Liver (tissue), 9 donors: Measurements from ENCODE around the gene TMEM212. TPM values are rescaled to one million over a fixed set of nuclear protein-coding genes. Genes with fewer than 3 reads are reported as not detected.

Experiments used
- DNase-seq: peaks from one replicate; pipeline ENCODE4 v3.0.0-alpha.2; 2017; ENCODE audit warnings: low spot score
- H3K27ac ChIP-seq, 2 donors: one replicate each; pipeline ENCODE4 v1.7.0; 2013; ENCODE audit warnings: inconsistent platforms in 2 of 2, low read length in 2 of 2, control low read depth in 1 of 2, low read depth in 1 of 2, mild to moderate bottlenecking in 1 of 2
- H3K27me3 ChIP-seq, 4 donors: one replicate each; pipeline versions ENCODE4 v1.6.1 to v1.7.0; 2013; ENCODE audit warnings: low read length in 3 of 4, inconsistent platforms in 1 of 4, mild to moderate bottlenecking in 1 of 4, moderate library complexity in 1 of 4; ENCODE audit not compliant: control insufficient read depth in 4 of 4, insufficient read depth in 4 of 4
- H3K36me3 ChIP-seq, 4 donors: one replicate each; pipeline versions ENCODE4 v1.6.1 to v1.7.0; 2013; ENCODE audit warnings: low read length in 3 of 4, mild to moderate bottlenecking in 3 of 4, low read depth in 1 of 4, moderate library complexity in 1 of 4; ENCODE audit not compliant: control insufficient read depth in 4 of 4, insufficient read depth in 3 of 4
- H3K4me1 ChIP-seq, 4 donors: one replicate each; pipeline versions ENCODE4 v1.6.1 to v1.7.0; 2013; ENCODE audit warnings: low read length in 3 of 4, mild to moderate bottlenecking in 3 of 4, moderate library complexity in 1 of 4; ENCODE audit not compliant: control insufficient read depth in 4 of 4, insufficient read depth in 4 of 4
- H3K4me3 ChIP-seq, 3 donors: one replicate each; pipeline versions ENCODE4 v1.6.1 to v1.7.0; 2013; ENCODE audit warnings: low read length in 3 of 3, control low read depth in 1 of 3, low read depth in 1 of 3, mild to moderate bottlenecking in 1 of 3
- H3K9ac ChIP-seq, 2 donors: one replicate each; pipeline ENCODE4 v1.7.0; 2013; ENCODE audit warnings: low read length in 2 of 2, mild to moderate bottlenecking in 2 of 2, moderate library complexity in 2 of 2, control low read depth in 1 of 2, low read depth in 1 of 2
- H3K9me3 ChIP-seq, 4 donors: one replicate each; pipeline versions ENCODE4 v1.6.1 to v1.7.0; 2013; ENCODE audit warnings: low read length in 3 of 4; ENCODE audit not compliant: control insufficient read depth in 4 of 4
- EGR1 ChIP-seq, 2 donors: IDR thresholded peaks; 2 replicates each; pipeline ENCODE4 v1.6.1; 2016 to 2018; ENCODE audit warnings: antibody characterized with exemption in 2 of 2, low read depth in 2 of 2
- FOXA2 ChIP-seq: IDR thresholded peaks from 2 replicates; pipeline ENCODE4 v1.6.1; 2016; ENCODE audit warnings: antibody characterized with exemption
- GABPA ChIP-seq, 2 donors: IDR thresholded peaks in 1 of 2; conservative IDR thresholded peaks in 1 of 2; 2 replicates each; pipeline ENCODE4 v1.6.1; 2016; ENCODE audit warnings: antibody characterized with exemption in 2 of 2, mild to moderate bottlenecking in 1 of 2, moderate library complexity in 1 of 2
- HNF4A ChIP-seq, 2 donors: conservative IDR thresholded peaks; 2 replicates each; pipeline ENCODE4 v1.6.1; 2016; ENCODE audit warnings: antibody characterized with exemption in 2 of 2, mild to moderate bottlenecking in 2 of 2
- HNF4G ChIP-seq: IDR thresholded peaks from 2 replicates; pipeline ENCODE4 v1.6.1; 2016; ENCODE audit warnings: antibody characterized with exemption
- JUND ChIP-seq, 2 donors: IDR thresholded peaks; 2 replicates each; pipeline ENCODE4 v1.6.1; 2016; ENCODE audit warnings: antibody characterized with exemption in 2 of 2
- NR2F2 ChIP-seq: IDR thresholded peaks from 2 replicates; pipeline ENCODE4 v1.6.1; 2016; ENCODE audit warnings: antibody characterized with exemption
- RAD21 ChIP-seq, 2 donors: IDR thresholded peaks; 2 replicates each; pipeline ENCODE4 v1.6.1; 2016; ENCODE audit warnings: antibody characterized with exemption in 2 of 2, mild to moderate bottlenecking in 2 of 2
- RXRA ChIP-seq, 2 donors: IDR thresholded peaks; 2 replicates each; pipeline ENCODE4 v1.6.1; 2017 to 2018; ENCODE audit warnings: antibody characterized with exemption in 2 of 2, mild to moderate bottlenecking in 1 of 2
- SP1 ChIP-seq: IDR thresholded peaks from 2 replicates; pipeline ENCODE4 v1.6.1; 2018; ENCODE audit warnings: antibody characterized with exemption, mild to moderate bottlenecking
- YY1 ChIP-seq: IDR thresholded peaks from 2 replicates; pipeline ENCODE4 v1.6.1; 2016; ENCODE audit warnings: antibody characterized with exemption, mild to moderate bottlenecking
- WGBS: extraction: QIAGEN DNeasy Blood & Tissue Kit; methylation state at CpG from one replicate; pipeline ENCODE4 v1.1.7; 2013; 5-methylcytosine and 5-hydroxymethylcytosine counted together
- polyA plus RNA-seq, 2 donors: library from polyadenylated mRNA; stranded (reverse) in 1 of 2; unstranded in 1 of 2; fragments of 200-250 nt in 1 of 2; fragments of >200 nt in 1 of 2; fragmentation: Nextera tagmentation in 1 of 2; extraction: Ambion mirVana in 1 of 2; gene quantifications; one replicate each; pipeline versions ENCODE4 v1.2.1 to v1.2.3, GENCODE V29; 2013 to 2015
- total RNA-seq, 2 donors: library from RNA; depleted of rRNA; stranded (reverse); fragments of >200 nt; gene quantifications; one replicate each; pipeline ENCODE4 v1.2.3, GENCODE V29; 2014
- TF ChIP-seq, protein P1 (sequence below): IDR thresholded peaks from 2 replicates; pipeline ENCODE4 v1.6.1; 2016; ENCODE audit warnings: antibody characterized with exemption
- TF ChIP-seq, protein P2 (sequence below): fragments of 150-350 bp; IDR thresholded peaks from 2 replicates; pipeline ENCODE4 v1.5.1; 2017; ENCODE audit warnings: improper control_type of control experiment, low read depth, low read length; ENCODE audit not compliant: missing input control
- TF ChIP-seq, protein P3 (sequence below): IDR thresholded peaks from 2 replicates; pipeline ENCODE4 v1.6.1; 2016; ENCODE audit warnings: antibody characterized with exemption
- TF ChIP-seq, protein P4 (sequence below): IDR thresholded peaks from 2 replicates; pipeline ENCODE4 v1.6.1; 2016; ENCODE audit warnings: antibody characterized with exemption, mild to moderate bottlenecking
- TF ChIP-seq, protein P5 (sequence below): IDR thresholded peaks from 2 replicates; pipeline ENCODE4 v1.6.1; 2016; ENCODE audit warnings: antibody characterized with exemption
- donor health status: healthy.
- donor health status: healthy.
- donor health status: healthy.
- donor health status: healthy.
- donor health status: healthy.

Gene TMEM212
- total and polyA plus RNA-seq, 4 donors: not detected

DNA sequence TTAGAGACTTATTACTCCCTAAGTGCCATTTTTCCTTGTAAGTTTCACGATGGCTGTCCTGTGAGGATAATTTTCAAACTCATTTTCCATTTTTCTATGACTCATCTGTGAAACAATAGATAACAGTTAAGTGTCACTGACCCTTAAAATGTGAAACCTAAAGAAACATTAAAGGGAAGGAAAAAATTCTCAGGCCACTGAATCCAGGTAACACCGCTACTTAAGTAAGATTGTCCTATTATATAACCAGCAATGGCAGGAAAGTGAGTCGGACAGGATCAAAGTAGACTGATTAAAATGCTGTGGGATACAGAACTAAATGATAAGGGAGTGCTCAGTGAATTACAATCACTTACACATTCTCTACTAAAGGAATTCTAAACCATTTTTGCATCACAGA, 45.3 kb upstream of the TMEM212 start (continued):
- TF ChIP-seq, protein P1, sequence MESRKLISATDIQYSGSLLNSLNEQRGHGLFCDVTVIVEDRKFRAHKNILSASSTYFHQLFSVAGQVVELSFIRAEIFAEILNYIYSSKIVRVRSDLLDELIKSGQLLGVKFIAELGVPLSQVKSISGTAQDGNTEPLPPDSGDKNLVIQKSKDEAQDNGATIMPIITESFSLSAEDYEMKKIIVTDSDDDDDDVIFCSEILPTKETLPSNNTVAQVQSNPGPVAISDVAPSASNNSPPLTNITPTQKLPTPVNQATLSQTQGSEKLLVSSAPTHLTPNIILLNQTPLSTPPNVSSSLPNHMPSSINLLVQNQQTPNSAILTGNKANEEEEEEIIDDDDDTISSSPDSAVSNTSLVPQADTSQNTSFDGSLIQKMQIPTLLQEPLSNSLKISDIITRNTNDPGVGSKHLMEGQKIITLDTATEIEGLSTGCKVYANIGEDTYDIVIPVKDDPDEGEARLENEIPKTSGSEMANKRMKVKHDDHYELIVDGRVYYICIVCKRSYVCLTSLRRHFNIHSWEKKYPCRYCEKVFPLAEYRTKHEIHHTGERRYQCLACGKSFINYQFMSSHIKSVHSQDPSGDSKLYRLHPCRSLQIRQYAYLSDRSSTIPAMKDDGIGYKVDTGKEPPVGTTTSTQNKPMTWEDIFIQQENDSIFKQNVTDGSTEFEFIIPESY: no peak
- TF ChIP-seq FOXA2: no peak
- TF ChIP-seq NR2F2: no peak

DNA sequence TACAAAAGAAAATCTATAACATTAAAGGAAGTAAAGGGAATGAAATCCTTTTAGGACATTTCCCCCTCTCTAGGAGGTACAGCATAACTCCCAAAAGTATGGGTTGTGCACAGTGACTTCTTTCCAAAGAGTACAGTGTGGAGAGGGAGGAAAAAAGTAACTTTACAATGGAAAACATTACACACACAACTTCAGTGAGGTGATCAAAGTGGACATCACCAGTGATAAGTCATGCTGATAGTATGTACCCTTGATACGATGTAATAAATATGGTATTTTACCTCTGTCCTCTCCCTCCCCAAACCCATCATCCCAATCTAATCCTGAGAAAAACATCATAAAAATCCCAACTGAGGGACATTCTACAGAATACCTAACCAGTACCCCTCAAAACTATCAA, 43.6 kb upstream of the TMEM212 start:
- 100% methylated on average over 1 of the region's 1 CpG for WGBS
- Histone ChIP-seq H3K4me1 (peaks cover 0 to 6% (median 3%) of the 10 kb centered on the region in 4 donors), H3K27me3 (no peaks in the 10 kb centered on the region), H3K4me3 (no peak overlapping the region), H3K9me3 (no peaks in the 10 kb centered on the region), H3K9ac (no peak overlapping the region), H3K36me3 (no peaks in the 10 kb centered on the region), H3K27ac (no peak overlapping the region)
- TF ChIP-seq HNF4G (no peak), EGR1 (IDR thresholded peaks at IDR 0.05; ENCODE audit: low read depth in 2 of 2) (no peak), RXRA (IDR thresholded peaks at IDR 0.05) (no peak), JUND (IDR thresholded peaks at IDR 0.05) (no peak), HNF4A (conservative IDR thresholded peaks at IDR 0.05) (no peak), RAD21 (IDR thresholded peaks at IDR 0.05) (no peak), GABPA (IDR thresholded peaks at IDR 0.05 in 1 of 2, conservative IDR thresholded peaks at IDR 0.05 in 1 of 2) (no peak), YY1 (no peak), SP1 (no peak), NR2F2 (no peak)
- TF ChIP-seq, protein P2, sequence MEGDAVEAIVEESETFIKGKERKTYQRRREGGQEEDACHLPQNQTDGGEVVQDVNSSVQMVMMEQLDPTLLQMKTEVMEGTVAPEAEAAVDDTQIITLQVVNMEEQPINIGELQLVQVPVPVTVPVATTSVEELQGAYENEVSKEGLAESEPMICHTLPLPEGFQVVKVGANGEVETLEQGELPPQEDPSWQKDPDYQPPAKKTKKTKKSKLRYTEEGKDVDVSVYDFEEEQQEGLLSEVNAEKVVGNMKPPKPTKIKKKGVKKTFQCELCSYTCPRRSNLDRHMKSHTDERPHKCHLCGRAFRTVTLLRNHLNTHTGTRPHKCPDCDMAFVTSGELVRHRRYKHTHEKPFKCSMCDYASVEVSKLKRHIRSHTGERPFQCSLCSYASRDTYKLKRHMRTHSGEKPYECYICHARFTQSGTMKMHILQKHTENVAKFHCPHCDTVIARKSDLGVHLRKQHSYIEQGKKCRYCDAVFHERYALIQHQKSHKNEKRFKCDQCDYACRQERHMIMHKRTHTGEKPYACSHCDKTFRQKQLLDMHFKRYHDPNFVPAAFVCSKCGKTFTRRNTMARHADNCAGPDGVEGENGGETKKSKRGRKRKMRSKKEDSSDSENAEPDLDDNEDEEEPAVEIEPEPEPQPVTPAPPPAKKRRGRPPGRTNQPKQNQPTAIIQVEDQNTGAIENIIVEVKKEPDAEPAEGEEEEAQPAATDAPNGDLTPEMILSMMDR: no peak
- TF ChIP-seq, protein P1: no peak
- TF ChIP-seq, protein P3, sequence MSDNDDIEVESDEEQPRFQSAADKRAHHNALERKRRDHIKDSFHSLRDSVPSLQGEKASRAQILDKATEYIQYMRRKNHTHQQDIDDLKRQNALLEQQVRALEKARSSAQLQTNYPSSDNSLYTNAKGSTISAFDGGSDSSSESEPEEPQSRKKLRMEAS: no peak
- TF ChIP-seq, protein P4, sequence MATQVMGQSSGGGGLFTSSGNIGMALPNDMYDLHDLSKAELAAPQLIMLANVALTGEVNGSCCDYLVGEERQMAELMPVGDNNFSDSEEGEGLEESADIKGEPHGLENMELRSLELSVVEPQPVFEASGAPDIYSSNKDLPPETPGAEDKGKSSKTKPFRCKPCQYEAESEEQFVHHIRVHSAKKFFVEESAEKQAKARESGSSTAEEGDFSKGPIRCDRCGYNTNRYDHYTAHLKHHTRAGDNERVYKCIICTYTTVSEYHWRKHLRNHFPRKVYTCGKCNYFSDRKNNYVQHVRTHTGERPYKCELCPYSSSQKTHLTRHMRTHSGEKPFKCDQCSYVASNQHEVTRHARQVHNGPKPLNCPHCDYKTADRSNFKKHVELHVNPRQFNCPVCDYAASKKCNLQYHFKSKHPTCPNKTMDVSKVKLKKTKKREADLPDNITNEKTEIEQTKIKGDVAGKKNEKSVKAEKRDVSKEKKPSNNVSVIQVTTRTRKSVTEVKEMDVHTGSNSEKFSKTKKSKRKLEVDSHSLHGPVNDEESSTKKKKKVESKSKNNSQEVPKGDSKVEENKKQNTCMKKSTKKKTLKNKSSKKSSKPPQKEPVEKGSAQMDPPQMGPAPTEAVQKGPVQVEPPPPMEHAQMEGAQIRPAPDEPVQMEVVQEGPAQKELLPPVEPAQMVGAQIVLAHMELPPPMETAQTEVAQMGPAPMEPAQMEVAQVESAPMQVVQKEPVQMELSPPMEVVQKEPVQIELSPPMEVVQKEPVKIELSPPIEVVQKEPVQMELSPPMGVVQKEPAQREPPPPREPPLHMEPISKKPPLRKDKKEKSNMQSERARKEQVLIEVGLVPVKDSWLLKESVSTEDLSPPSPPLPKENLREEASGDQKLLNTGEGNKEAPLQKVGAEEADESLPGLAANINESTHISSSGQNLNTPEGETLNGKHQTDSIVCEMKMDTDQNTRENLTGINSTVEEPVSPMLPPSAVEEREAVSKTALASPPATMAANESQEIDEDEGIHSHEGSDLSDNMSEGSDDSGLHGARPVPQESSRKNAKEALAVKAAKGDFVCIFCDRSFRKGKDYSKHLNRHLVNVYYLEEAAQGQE: no peak
- TF ChIP-seq, protein P5, sequence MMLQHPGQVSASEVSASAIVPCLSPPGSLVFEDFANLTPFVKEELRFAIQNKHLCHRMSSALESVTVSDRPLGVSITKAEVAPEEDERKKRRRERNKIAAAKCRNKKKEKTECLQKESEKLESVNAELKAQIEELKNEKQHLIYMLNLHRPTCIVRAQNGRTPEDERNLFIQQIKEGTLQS: no peak
- no peak for DNase-seq
